DND-41 (cell line): ENCODE results near the gene ZNF473.
A peak's percentile ranks its signal among the peaks of the same experiment; 100 is the strongest.

Experiments
- ATAC-seq: fragments of 200-7000 bp; cut with Tn5 transposase; 3 replicates; pipeline ENCODE4 v1.9.1; 2021; ENCODE audit warnings: low read depth; ENCODE audit not compliant: insufficient read depth
- DNase-seq: peaks from one replicate; pipeline ENCODE4 v3.0.0-alpha.2; 2020
- H2AFZ ChIP-seq: 2 replicates; pipeline ENCODE4 v1.6.0; 2012; ENCODE audit warnings: low read depth, low read length
- H3K27ac ChIP-seq: 2 replicates; pipeline ENCODE4 v1.5.1; 2012; ENCODE audit warnings: low read length, inconsistent platforms
- H3K27me3 ChIP-seq: fragments of 200-600 bp; sonication (generic); 2 replicates; pipeline ENCODE4 v1.6.0; 2012; ENCODE audit warnings: low read length, mild to moderate bottlenecking, inconsistent platforms; ENCODE audit not compliant: insufficient read depth, poor library complexity
- H3K36me3 ChIP-seq: 2 replicates; pipeline ENCODE4 v1.5.1; 2012; ENCODE audit warnings: low read length, inconsistent platforms; ENCODE audit not compliant: insufficient read depth
- H3K4me1 ChIP-seq: 2 replicates; pipeline ENCODE4 v1.5.1; 2012; ENCODE audit warnings: mild to moderate bottlenecking, low read length; ENCODE audit not compliant: insufficient read depth
- H3K4me2 ChIP-seq: 2 replicates; pipeline ENCODE4 v1.6.0; 2012; ENCODE audit warnings: mild to moderate bottlenecking, moderate library complexity, low read length, inconsistent platforms; ENCODE audit not compliant: insufficient read depth
- H3K4me3 ChIP-seq, 2 experiments: fragments of 200-600 bp in 1 of 2; shearing (Covaris generic) in 1 of 2; 2 replicates each; pipeline ENCODE4 v1.5.1; 2012 to 2016; ENCODE audit warnings: inconsistent platforms in 2 of 2, low read length in 2 of 2, mild to moderate bottlenecking in 2 of 2, low read depth in 1 of 2, moderate library complexity in 1 of 2
- H3K79me2 ChIP-seq: 2 replicates; pipeline ENCODE4 v1.6.0; 2012; ENCODE audit warnings: low read length, inconsistent platforms; ENCODE audit not compliant: insufficient read depth
- H3K9ac ChIP-seq: 2 replicates; pipeline ENCODE4 v1.6.0; 2012; ENCODE audit warnings: low read depth, mild to moderate bottlenecking, inconsistent platforms, low read length, moderate library complexity
- H3K9me3 ChIP-seq: 2 replicates; pipeline ENCODE4 v1.5.1; 2012; ENCODE audit warnings: low read length, moderate library complexity, mild to moderate bottlenecking, inconsistent platforms; ENCODE audit not compliant: insufficient read depth, severe bottlenecking
- H4K20me1 ChIP-seq: 2 replicates; pipeline ENCODE4 v1.6.0; 2012; ENCODE audit warnings: low read length; ENCODE audit not compliant: insufficient read depth
- CTCF ChIP-seq: IDR thresholded peaks from 2 replicates; pipeline ENCODE4 v1.5.1; 2012; ENCODE audit warnings: borderline replicate concordance, low read length, moderate library complexity, mild to moderate bottlenecking; ENCODE audit not compliant: poor library complexity, severe bottlenecking; ENCODE audit errors: extremely low read depth
- EZH2 ChIP-seq: IDR thresholded peaks from 3 replicates; pipeline ENCODE4 v1.6.1; 2012; ENCODE audit warnings: borderline replicate concordance, low read depth, mild to moderate bottlenecking, moderate library complexity, low read length, inconsistent platforms; ENCODE audit not compliant: severe bottlenecking

Gene ZNF473

GRCh38 chr19:50007170-50007569 is 18.6 kb upstream of the ZNF473 start:
- Histone ChIP-seq H3K4me1 (no peaks in the 10 kb centered on the region), H3K36me3 (peaks cover 75% of the 10 kb centered on the region), H3K79me2 (no peaks in the 10 kb centered on the region), H3K4me2 (no peak overlapping the region), H3K27ac (no peak overlapping the region), H3K4me3 (no peak overlapping the region), H2AFZ (no peak overlapping the region), H3K9me3 (no peaks in the 10 kb centered on the region), H3K27me3 (no peaks in the 10 kb centered on the region), H4K20me1 (peaks cover 20% of the 10 kb centered on the region), H3K9ac (no peak overlapping the region)
- DNase-seq (no peak), ATAC-seq (no peak)
- TF ChIP-seq EZH2, result no peak
- no peak for TF ChIP-seq CTCF

- Histone ChIP-seq H3K27me3 (no peaks in the 10 kb centered on the region), H3K79me2 (no peaks in the 10 kb centered on the region), H3K4me1 (no peaks in the 10 kb centered on the region), H3K27ac (no peak overlapping the region), H3K4me3 (no peak overlapping the region), H3K9me3 (no peaks in the 10 kb centered on the region), H2AFZ (no peak overlapping the region), H4K20me1 (peaks cover 16% of the 10 kb centered on the region; the same call in 1 of the 2 replicates), H3K4me2 (no peak overlapping the region), H3K9ac (no peak overlapping the region), H3K36me3 (peaks cover 71% of the 10 kb centered on the region)
- TF ChIP-seq EZH2, result no peak
- no peak for TF ChIP-seq CTCF
- DNase-seq, result no peak
- ATAC-seq, result no peak
These were observed 17.9 kb upstream of the ZNF473 start for GRCh38 chr19:50007947-50008346.

- peak; percentile 32 for TF ChIP-seq CTCF
- no peak for TF ChIP-seq EZH2
- ATAC-seq (no peak), DNase-seq (no peak)
- H2AFZ ChIP-seq, result no peak overlapping the region
- H3K4me2 ChIP-seq, result no peak overlapping the region
- no peak overlapping the region for H3K27ac ChIP-seq
- peaks cover 71% of the 10 kb centered on the region for H3K36me3 ChIP-seq
- H3K9me3 ChIP-seq, result no peaks in the 10 kb centered on the region
- no peaks in the 10 kb centered on the region for H3K27me3 ChIP-seq
- H4K20me1 ChIP-seq, result peaks cover 21% of the 10 kb centered on the region; the same call in 1 of the 2 replicates
- no peak overlapping the region for H3K9ac ChIP-seq
- H3K4me1 ChIP-seq, result no peaks in the 10 kb centered on the region
- no peaks in the 10 kb centered on the region for H3K79me2 ChIP-seq
- H3K4me3 ChIP-seq, result no peak overlapping the region
These were observed 17.3 kb upstream of the ZNF473 start for GRCh38 chr19:50008532-50008931.

- Histone ChIP-seq H3K4me1 (no peaks in the 10 kb centered on the region), H4K20me1 (peaks cover 19% of the 10 kb centered on the region; the same call in 1 of the 2 replicates), H3K4me2 (no peak overlapping the region), H2AFZ (no peak overlapping the region), H3K27ac (no peak overlapping the region), H3K36me3 (peaks cover 63% of the 10 kb centered on the region), H3K27me3 (no peaks in the 10 kb centered on the region), H3K79me2 (peaks cover 7% of the 10 kb centered on the region), H3K9ac (no peak overlapping the region), H3K9me3 (no peaks in the 10 kb centered on the region), H3K4me3 (no peak overlapping the region)
- TF ChIP-seq EZH2 (no peak), CTCF (no peak)
- ATAC-seq (no peak), DNase-seq (no peak)
These were observed 9.5 kb upstream of the ZNF473 start for GRCh38 chr19:50016225-50016807.
